GM18909 (cell line): ENCODE data around the gene ART3.
"Not testable (repeated sequence)": the region's sequence is repeated elsewhere in the genome, so short reads cannot be mapped to it uniquely, and the experiment has no call there.

ENCODE experiments used
- ATAC-seq: cut with Tn5 transposase; IDR thresholded peaks from one replicate; pipeline ENCODE4 v1.9.1; 2021; ENCODE audit warnings: mild to moderate bottlenecking; ENCODE audit not compliant: unreplicated experiment, poor library complexity

ART3 gene

GRCh38 chr4:76074468-76074867 lies at the start of gene ART3:
ART3 (plus strand) TSS chr4:76074709; CDS start chr4:76075890, 1,181 bp downstream.
- ATAC-seq, result no peak

- ATAC-seq, result no peak
Measured at GRCh38 chr4:76028350-76028765, 46.2 kb upstream of the ART3 start.

- no peak for ATAC-seq
Measured at GRCh38 chr4:76029300-76029699, 45.2 kb upstream of the ART3 start.

- no peak for ATAC-seq
Measured at GRCh38 chr4:76035141-76035540, 39.4 kb upstream of the ART3 start.

GRCh38 chr4:76035799-76036380 lies 38.6 kb upstream of the ART3 start, which contains the start of gene CXCL11:
CXCL11 (minus strand) TSS chr4:76036070; CDS start chr4:76035987, 83 bp downstream.
- no peak for ATAC-seq

GRCh38 chr4:76036855-76037254 lies 37.7 kb upstream of the ART3 start:
- ATAC-seq, result no peak

GRCh38 chr4:76042241-76042998 lies 32.1 kb upstream of the ART3 start:
- not testable (repeated sequence) for ATAC-seq

- ATAC-seq, result not testable (repeated sequence)
Measured at GRCh38 chr4:76043306-76043705, 31.2 kb upstream of the ART3 start.

- not testable (repeated sequence) for ATAC-seq
Measured at GRCh38 chr4:76044686-76045085, 29.8 kb upstream of the ART3 start.

- ATAC-seq, result not testable (repeated sequence)
Measured at GRCh38 chr4:76049860-76050416, 24.6 kb upstream of the ART3 start.

GRCh38 chr4:76050560-76051050 lies 23.9 kb upstream of the ART3 start:
- not testable (repeated sequence) for ATAC-seq

- ATAC-seq, result no peak
Measured at GRCh38 chr4:76053730-76054129, 20.8 kb upstream of the ART3 start.

GRCh38 chr4:76055016-76055415 lies 19.5 kb upstream of the ART3 start:
- ATAC-seq, result peak; percentile 98

- ATAC-seq, result no peak
Measured at GRCh38 chr4:76055421-76055820, 19.1 kb upstream of the ART3 start.

GRCh38 chr4:76058302-76058701 lies 16.2 kb upstream of the ART3 start:
- peak; percentile 37 for ATAC-seq

GRCh38 chr4:76058888-76059426 lies 15.6 kb upstream of the ART3 start:
- ATAC-seq, result no peak

GRCh38 chr4:76059750-76060149 lies 14.8 kb upstream of the ART3 start:
- ATAC-seq, result no peak

- no peak for ATAC-seq
Measured at GRCh38 chr4:76060506-76060905, 14.0 kb upstream of the ART3 start.

GRCh38 chr4:76061421-76061820 lies 13.1 kb upstream of the ART3 start:
- ATAC-seq, result no peak

GRCh38 chr4:76061982-76062381 lies 12.5 kb upstream of the ART3 start:
- ATAC-seq, result peak; percentile 72

- ATAC-seq, result no peak
Measured at GRCh38 chr4:76066546-76066945, 8.0 kb upstream of the ART3 start.
